NK-92 (cell line): ENCODE data around the gene FGF1.
A peak's percentile ranks its signal among the peaks of the same experiment; 100 is the strongest.

Source experiments
- DNase-seq: peaks from one replicate; lab custom pipeline; 2025; ENCODE audit not compliant: unreplicated experiment; lab: John Stamatoyannopoulos, UW

Gene FGF1

DNA sequence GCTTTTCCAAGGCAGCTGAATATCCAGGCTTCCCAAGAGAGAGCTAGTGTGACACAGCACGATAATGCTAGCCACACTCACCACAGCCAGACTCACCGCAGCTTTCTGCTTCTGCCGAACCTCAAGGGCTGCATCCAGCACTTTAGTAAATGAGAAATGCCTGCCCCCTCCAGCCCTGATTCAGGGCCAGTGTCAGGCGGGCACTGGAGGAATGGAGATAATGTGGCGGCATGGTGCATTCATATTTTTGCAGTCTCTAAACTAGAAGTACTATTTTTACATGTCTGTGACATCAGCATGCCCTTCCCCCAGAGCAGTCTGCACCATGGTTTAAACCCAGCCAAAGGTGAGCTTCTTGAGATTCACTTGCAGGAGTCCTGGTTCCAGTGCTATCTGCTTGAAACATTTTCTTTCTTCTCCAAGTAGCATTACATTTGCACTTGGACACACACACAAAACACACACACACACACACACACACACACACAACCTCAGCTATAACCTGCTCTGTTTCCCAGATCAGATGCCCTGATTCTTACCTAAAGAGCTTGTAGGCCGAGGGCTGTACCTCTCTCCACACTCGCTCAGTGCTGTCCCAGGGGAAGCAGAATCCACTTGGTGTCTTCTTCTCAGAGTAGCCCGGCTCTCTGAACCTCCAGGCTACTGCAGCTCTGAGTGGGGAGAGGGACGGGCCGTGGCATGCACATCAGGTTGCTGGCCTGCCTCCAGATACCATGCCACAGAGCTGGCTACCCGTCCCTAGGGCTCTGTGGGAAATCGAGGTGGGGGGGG is at the start of gene FGF1:
Gene FGF1, minus strand, starts transcription at position 673 of the 792 bp plus-strand sequence. CDS start 71,963 bp downstream, outside the sequence.
- DNase-seq = no peak

DNA sequence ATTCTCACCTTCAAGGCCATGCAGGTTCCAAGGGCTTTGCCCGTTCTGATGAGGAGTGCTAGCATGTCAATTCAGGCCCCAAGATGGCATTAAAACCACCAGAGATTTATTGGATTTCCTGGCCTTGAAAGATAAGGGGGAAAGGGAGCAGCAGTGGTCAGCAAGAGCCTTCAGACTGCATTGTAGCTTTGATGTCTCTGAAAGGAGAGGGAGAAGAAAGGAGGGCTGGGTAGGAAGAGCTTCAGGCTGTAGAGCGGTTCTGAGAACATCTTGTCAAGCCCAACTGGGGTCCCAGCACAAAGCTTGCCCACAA is 41.8 kb upstream of the FGF1 start:
- DNase-seq = no peak

DNA sequence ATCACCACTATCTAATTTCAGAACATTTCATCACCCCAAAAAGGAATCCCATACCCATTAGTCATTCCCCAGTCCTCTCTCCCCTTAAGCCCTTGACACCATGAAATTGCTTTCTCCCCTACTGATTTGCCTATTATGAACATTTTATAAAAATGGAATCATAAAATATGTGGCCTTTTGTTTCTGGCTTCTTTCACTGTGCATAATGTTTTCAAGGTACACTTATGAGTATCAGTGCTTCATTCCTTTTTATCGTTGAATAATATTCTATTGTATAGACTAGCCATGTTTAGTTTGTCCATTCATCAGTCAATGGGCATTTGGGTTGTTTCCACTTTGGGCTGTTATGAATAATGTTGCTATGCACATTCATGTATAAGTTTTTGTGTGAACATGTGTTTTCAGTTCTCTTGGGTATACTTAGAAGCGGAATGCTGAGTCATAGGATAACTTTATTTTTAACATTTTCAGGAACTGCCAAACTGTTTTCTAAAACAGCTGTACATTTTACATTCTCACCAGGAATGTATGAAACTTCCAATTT is 40.4 kb upstream of the FGF1 start:
- DNase-seq = no peak

DNA sequence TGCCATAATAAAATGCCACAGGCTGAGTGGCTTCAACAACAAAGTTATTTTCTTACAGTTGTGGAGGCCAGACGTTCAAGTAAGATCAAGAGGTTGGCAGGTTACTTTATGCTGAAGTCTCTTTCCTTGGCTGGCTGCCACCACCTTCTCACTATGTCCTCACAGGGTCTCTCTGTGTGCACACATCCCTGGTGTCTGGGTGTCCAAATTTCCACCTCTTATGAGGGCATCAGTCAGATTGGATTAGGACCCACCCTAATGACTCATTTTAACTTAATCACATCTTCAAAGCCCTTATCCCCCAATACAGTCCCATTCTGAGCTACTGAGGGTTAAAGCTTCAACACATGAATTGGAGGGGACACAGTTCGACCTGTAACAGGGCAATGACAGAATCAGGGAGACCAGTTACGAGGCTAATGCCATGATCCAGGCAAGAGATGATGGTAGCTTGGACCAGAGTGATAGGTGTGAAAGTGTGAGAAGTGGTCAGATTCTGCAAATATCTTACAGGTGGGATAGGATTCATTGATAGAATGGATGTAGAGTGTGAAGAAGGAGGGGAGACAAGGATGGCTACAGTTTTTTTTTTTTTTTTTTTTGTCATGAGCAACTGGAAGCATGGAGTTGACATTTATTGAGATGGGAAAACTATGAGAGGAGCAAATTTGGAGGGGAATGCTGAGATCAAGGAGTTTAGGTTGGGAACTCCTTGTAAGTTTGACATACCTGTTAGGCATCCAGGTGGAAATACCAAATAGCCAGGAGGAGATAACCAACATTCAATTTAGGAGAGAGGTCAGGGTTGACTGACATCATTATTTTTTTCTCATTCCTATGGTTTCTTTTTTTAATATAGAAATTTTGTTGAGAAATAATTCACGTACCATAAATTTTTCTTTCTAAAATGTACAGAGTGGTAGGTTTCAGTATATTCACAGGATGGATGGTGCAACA is 39.6 kb upstream of the FGF1 start:
- DNase-seq = no peak

DNA sequence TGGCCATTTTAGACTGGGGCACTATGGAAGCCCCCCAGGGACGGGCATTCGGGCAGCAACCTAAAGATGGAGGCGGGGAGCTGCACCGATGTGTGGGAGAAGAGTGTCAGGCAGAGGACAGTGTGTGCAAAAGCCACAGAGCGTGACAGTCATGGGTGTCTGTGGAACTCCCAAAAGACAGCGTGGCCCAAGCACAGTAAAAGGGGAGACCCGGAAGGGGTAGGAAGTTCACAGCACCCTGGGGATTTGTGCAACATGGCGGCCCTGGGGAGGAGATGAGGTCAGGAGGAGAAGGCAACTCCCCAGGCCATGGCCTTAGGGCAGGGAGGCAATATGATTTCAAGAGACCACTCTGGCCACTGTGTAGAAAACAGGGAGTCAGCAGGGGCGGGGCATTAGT is 38.9 kb upstream of the FGF1 start:
- no peak for DNase-seq

DNA sequence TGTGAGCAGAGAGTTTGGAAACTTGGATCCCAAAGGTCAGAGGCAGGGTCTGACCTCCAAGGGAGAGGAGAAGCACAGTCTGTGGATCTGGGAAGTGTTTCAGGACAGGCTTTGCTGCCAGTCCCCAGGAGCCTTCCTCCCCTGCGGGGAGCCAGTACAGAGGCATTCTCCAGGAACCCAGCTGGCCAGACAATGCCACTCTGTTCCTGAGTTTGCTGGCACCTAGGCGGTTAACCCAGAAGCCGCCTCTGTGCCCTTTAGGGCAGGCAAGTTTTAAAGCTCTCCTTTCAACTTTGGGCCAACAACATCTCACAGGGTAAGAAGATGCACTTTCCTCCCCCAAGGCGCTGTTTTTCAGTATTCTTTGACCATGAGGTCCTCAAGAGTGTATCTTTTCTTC is 37.0 kb upstream of the FGF1 start:
- no peak for DNase-seq

DNA sequence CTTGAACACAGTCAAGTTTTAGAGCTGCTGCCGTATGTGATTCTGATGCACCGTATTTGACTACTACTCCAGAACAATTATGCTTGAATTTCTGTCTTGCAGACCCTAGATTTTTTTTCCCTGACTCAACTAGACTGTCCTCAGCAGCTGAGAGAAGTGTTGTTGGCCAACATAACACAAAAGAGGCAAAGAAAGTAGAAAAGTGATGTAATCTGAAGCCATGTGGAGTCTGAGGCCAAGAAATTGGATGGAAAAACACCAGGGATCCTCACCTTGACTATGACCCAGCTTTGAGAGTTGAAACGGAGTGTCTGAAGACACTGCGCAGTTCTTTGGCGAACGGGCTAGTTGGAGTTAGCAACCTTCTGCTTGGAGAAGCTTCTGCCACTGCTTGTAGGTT is 36.3 kb upstream of the FGF1 start:
- DNase-seq = no peak

DNA sequence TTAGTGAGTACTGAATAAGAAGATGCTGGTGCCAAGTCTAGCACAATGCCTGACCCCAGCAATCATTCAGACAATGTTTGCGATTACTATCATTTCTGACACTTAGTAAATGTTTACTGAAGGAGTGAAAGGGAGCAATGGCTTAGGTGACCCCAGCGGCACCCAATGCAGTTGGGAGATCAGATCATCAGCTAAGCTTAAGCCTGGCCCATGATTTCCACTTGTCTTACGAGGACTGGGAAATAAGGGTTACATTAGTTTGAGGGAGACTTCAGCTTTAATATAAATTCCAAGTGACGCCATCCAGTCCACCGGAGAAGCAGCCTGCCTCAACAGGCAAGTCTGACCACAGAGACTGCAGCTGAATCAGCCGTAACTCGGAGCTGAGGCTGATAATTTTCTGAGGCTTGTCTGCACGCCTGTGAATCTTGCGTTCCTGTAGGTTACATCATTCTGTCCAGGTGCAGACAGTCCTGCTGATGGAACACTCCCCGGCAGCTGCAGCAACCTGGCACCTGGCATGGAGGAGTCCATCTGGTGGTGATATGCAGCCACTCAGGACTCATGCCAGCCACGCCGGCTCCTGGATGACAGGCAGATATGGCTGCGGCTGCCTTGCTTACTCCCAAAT is 34.9 kb upstream of the FGF1 start:
- DNase-seq = no peak

DNA sequence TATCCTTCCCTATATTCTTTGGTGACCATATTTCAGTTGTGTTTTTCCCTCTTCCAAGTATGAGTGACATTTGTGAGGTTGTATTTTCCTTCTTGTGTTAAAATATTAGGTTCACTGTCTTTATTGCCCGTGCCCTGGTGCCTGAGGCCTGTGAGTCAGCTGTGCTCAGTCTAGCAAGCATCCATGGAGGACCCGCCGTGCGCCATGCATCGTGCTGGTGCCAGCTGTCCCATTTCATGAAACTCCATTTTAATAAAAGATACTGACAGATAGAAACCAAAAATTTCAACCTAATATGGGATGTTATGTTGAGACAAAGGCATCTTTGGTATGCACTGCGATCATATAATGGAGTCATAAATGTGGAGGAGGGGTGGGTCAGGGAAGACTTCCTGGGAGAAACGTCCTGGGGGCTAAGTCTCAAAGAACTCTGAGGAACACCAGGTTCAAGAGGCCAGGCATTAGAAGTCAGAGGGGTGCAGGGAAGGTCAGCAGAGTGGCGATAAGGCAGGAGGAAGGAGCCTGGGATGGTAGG is 34.0 kb upstream of the FGF1 start:
- DNase-seq = no peak

DNA sequence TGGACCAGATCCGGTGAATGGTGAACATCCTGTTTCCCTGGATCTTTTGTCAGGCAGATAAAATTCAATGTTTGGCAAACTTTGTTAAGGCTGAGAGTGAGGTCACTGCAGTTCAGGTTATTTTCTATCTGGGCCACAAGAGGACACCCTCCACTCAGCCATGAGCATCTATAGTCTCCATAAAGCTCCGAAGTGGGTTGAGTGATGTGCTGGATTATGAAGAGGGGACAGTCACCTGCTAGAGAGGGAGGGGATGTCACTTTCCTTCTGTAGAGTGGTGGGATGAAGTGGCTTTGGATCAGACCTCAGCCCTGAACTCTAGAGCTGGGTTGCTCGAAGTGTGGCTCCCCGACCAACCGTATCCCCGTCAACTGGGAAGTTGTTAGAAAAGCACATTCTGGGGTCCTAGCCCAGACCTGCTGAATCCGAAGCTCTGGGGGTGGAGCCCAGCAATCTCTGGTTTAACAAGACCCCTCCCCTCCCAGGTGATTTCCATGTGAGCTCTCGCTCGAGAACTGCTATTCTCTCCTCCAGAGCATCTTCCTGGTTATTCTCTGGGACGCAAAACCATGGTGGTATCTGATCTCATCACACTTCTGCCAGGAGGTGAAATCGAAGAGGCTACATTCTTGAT is 31.8 kb upstream of the FGF1 start:
- no peak for DNase-seq

DNA sequence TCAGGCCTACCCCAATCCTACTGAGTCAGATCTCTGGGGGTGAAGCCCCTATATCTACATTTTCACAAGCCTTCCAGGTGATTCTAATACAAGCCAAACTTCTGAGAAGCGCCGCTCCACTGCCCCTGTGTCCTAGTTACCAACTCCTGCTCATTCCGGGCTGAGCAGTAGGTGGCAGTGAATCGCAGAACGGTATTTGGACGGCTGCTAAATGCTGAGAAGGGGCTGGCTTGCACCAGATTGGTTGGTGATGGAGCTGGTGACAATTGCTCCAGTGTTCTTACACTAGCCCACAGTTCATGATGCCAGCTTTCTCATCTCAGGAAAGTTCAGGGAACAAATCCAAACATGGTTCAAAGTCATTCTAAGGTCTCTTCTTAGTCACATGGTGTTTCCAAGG is 31.1 kb upstream of the FGF1 start:
- no peak for DNase-seq

DNA sequence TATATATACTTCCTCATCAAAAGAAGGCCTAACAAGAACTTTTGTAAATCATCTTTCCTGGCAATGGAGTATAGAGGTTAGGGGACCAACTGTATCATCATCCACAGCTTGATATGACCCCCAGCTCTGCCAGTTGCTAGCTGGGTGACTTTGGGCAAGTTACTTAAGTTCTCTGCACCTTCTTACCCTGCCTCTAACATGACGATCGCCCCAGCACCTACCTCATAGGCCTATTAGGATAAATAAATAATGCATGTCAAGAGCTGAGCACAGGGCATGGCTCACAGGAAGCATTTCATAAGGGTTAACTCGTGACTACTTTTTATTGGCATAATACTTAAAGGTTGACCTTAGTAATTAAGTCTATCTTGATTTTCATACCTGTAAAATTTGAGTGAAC is 29.4 kb upstream of the FGF1 start:
- DNase-seq = no peak

DNA sequence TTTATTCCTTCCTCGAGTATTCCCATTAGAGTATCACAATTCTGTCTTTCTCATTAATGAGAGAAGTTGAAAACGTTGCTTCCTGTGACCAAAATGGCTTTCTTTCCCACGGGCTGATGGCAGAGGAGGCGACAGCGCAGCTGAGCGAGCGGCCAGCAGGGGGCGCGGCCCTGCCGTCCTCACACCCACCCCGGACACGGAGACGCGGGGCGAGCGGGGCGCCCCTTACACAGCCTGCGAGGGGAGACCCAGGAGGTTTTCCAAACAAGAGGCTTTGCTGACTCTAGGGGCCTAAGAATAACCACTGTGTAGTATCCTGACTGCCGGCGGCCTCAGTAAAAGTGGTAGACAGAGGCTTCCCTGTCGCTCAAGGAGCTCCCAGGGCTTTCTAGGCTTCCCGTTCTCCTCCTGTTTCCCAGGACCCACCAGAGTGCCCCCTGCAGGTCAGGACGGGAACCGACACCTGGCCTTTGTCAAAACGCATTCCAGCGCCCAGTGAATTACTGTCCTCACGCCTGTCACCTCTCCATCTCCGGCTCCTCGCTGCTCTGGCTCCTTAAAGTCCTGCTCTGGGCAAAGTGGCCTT is 27.3 kb upstream of the FGF1 start:
- peak; percentile 7 for DNase-seq

DNA sequence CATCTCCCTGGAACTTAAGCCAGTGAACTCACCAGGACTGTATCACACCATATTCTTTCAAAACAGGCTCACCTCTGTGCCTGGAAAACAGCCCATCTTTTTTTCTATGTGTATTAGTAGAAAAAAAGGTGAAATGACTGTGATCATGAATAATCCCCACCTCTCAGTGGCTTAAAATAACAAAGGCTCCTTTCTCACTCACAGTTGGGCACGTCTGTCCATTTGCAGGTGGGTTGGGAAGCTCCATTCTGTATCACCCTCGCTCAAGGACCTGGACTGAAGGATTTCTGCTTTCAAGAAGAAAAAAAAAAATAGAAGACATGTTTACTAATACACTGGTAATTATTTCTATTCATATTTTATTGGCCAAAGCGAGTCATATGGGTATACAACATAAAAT is 17.3 kb upstream of the FGF1 start:
- no peak for DNase-seq

DNA sequence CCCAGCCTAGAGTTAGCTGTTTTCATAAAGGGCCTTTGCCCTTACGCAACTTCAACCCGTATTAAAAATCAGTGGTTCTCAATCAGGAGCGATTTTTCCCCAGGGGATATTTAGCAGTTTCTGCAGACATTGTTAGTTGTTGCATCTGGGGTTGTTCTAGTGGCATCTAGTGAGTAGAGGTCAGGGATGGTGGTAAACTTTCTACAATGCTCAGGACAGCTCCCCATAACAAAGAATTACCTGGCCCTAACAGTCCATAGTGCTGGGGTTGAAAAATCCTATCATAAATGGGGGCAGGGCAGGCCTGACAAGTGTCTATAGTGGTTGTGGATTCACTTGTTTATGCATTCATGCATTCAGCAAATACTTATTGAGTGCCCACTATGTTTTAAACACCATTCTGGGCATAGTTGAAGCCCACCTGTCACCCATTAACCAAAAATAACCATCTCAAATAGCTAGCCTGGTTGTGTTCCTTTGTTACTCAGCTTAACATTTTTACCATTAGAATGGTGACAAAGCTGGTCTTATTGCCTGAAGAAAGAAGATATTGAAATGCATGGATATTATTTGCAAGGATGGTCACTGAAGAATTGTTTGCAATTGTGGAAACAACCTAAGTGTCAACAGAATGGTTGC is 15.9 kb upstream of the FGF1 start:
- DNase-seq = no peak

DNA sequence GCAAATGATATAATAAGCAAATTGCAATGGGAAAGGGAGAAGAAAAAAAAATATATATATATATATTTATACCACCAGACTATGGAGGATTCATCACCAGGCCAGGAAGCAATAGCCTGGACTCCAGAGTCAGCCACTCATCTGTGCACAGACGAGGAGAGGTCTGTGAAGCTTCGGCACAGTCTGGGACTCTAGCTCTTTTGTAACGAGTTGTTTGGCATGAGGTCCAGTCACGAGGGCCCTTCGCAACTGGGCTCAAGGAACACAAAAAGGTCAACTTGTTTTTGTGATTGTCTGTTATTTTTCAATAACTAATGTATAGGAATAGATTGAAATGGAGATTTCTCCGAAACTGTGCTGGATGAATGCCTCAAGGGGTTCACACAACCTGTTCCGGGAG is 14.7 kb upstream of the FGF1 start:
- no peak for DNase-seq

DNA sequence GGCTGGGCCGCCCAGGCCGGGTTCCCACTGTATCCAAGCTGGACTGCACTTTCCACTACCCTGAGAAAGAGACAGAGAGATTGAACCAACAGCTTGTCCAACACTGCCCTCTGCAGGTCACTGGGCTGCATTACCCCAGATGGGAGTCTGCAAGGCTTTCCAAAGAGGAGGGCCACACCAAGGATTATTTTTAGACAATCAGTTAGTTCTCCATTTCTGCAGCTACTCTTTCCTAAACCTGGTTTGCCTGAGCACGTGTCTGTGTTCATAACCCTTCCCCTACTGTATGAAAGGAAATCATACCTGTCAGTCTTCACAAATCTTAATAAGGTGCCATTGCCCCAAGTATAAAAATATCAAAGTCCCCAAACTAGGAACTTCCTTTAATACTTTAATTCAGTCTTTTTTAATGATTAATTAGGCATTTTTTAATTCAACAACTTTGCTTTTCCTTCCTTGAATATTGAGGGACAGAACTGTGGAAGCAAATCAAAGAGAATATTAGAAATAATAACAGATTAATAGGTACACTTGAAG is 13.4 kb upstream of the FGF1 start:
- no peak for DNase-seq

DNA sequence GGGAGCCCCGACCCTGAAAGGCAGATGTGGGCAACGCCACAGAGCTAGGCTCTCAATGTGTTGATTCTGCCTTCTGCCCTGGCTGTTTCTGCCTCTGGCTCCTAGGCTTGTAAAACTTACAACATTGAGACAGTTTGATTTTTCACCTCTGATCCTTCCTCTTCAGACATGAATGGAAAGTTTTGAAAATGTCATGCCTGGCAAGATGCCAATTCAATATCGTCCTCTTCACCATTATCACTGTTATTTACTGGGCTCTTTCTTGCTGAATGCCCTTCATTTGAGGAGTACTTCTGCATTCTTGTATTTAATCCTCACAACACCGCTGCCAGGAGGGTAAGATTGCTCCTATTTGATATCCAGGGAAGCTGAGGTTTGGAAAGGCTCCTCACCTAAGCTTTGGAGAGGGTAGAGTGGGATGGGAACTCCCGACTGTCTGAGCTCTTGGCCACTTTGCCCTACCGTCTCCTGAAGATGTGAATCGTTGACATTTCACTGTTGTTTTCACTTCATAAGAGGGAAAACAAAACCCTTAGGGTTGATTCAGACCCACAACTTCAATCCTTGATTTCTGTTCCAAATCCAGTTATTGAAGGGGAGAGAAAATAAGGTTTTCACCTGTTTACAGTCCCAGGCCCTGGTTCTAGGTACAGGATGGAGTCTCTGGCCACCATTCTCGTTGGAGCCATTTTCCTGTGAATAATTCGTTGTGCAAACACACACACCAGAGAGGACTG is 12.7 kb upstream of the FGF1 start:
- no peak for DNase-seq
